Ovary (tissue), 3 donors: ENCODE measurements around the gene PDK3.

Source experiments
- CTCF ChIP-seq, 3 donors: fragments of 450-650 bp in 2 of 3; fragments of 200-600 bp in 1 of 3; IDR thresholded peaks; one replicate each; pipeline versions ENCODE4 v1.5.1 to v1.8.0; 2016 to 2022; ENCODE audit warnings: antibody characterized with exemption in 3 of 3, mild to moderate bottlenecking in 1 of 3
- POLR2A ChIP-seq: fragments of 450-650 bp; IDR thresholded peaks from one replicate; pipeline ENCODE4 v1.6.1; 2017; ENCODE audit warnings: antibody characterized with exemption, mild to moderate bottlenecking, moderate library complexity
- donor health status: DM: no; HTN: no; CAD: no.

- TF ChIP-seq CTCF (IDR thresholded peaks at IDR 0.05) = no peak
- no peak for TF ChIP-seq POLR2A
These were observed 60.4 kb downstream of the PDK3 start for GRCh38 chrX:24525455-24525854.
